ENCODE results near the gene PDXP.

DNA sequence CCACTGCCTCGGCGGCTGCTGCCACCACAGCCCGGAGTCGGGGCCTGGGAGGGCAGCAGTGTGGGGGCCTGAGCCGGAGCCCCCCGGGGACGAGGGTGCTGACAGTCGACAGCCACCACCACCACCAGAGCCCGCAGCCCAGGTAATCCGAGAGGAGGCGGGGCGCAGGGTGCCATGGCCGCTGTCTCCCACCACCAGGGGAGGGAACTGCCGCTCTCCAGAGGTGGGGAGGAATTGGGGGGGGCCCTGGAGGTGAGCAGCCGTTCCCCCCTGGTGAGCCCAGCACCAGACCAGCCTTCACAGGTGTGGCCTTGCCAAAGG, 50.9 kb downstream of the PDXP start:
- TF ChIP-seq YY1 (IDR thresholded peaks at IDR 0.05; ENCODE audit: insufficient read depth, insufficient read length) (no peak), ZNF274 (IDR thresholded peaks at IDR 0.05; ENCODE audit: low read depth, low read length) (no peak), SUZ12 (IDR thresholded peaks at IDR 0.05; ENCODE audit: extremely low read depth, insufficient read depth, insufficient read length) (no peak)

Measured in NT2/D1 (cell line).